ENCODE data around the gene LPIN1.

- no peak for TF ChIP-seq POLR2A (IDR thresholded peaks at IDR 0.05; ENCODE audit: low read length)
- no peak for TF ChIP-seq CTCF (IDR thresholded peaks at IDR 0.05)
Measured at GRCh38 chr2:11863103-11863502, 116.7 kb downstream of the LPIN1 start.

Data from A549 (cell line).